ENCODE data around the gene RAB11FIP3. TPM values are rescaled to one million over a fixed set of nuclear protein-coding genes. Genes with fewer than 3 reads are reported as not detected.
A peak's percentile ranks its signal among the peaks of the same experiment; 100 is the strongest.

Gene RAB11FIP3
- total RNA-seq, 1 donor from 2014 or later = 24.1 TPM

DNA sequence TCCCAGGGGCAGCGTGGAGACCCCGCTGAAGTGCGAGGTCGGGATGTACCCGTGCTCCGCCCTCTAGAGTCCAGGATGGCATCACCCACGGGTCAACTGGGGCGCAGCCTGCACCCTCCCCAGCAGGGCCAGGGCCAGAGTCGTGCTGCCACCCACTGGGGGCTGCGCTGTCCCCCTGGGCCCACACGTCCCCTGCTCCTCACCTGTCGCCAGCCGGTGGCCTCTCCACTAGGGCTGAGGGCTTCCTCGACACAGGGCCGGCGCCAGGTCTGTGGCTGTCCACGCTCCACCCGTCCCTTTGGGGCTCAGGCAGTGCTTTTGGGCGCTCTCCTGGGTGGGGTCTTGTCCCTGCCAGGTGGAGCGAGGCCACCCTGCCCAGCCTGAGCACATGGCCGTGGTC is 123.1 kb downstream of the RAB11FIP3 start:
- ATAC-seq = no peak
- no peak for DNase-seq (ENCODE audit: low spot score)

DNA sequence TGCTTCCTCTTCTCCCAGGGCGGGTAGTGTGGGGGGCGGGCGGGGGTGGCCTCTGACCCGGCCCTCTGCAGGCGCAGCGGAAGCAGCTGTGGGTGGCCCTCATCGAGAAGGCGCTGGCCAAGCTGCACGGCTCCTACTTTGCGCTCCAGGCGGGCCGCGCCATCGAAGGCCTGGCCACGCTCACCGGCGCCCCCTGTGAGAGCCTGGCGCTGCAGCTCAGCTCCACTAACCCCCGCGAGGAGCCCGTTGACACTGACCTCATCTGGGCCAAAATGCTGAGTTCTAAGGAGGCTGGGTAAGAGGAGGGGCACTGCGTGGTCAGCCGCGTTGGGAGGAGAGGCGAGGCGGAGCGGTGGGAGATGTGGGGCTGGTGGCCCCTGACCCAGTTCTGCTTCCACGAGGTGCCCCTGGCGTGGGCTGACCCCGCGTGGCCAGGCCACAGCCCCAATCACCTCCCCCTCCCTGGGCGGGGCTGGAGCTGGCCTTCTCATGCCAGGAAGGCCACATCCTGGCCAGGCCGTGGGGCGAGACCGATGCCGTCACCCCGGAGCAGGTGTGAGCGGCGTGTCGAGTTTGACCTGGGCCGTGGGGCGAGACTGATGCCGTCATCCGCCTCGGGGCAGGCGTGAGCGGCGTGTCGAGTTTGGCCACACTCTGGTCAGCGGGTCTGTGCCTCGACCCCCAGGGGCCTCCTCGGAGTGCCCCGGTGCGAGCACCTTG is 124.3 kb downstream of the RAB11FIP3 start:
- DNase-seq (ENCODE audit: low spot score) (no peak), ATAC-seq (no peak)

DNA sequence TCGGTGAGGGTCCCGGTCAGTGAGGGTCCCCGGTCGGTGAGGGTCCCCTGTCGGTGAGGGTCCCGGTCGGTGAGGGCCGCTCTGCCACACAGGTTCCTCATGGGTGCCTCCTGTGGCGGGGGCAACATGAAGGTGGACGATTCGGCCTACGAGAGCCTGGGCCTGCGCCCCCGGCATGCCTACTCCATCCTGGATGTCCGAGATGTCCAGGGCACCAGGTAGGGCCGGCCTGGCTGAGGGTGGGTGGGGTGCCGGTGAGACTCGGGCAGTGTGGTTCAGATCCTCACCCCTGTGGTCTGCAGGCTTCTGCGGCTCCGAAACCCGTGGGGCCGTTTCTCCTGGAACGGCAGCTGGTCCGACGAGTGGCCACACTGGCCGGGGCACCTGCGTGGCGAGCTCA is 125.8 kb downstream of the RAB11FIP3 start:
- DNase-seq (ENCODE audit: low spot score) = no peak
- ATAC-seq = no peak

DNA sequence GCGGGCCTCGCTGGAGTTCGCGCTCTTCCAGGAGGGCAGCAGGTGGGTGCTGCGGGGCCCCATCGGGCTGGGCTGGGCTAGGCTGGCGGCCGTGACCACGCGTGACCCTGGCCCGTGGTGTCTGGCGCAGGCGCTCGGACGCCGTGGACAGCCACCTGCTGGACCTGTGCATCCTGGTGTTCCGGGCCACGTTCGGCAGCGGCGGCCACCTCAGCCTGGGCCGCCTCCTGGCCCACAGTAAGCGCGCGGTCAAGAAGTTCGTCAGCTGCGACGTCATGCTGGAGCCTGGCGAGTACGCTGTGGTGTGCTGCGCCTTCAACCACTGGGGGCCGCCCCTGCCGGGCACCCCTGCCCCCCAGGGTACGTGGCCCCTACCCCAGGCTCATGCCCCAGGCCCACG is 126.7 kb downstream of the RAB11FIP3 start:
- DNase-seq (ENCODE audit: low spot score) (no peak), ATAC-seq (no peak)

DNA sequence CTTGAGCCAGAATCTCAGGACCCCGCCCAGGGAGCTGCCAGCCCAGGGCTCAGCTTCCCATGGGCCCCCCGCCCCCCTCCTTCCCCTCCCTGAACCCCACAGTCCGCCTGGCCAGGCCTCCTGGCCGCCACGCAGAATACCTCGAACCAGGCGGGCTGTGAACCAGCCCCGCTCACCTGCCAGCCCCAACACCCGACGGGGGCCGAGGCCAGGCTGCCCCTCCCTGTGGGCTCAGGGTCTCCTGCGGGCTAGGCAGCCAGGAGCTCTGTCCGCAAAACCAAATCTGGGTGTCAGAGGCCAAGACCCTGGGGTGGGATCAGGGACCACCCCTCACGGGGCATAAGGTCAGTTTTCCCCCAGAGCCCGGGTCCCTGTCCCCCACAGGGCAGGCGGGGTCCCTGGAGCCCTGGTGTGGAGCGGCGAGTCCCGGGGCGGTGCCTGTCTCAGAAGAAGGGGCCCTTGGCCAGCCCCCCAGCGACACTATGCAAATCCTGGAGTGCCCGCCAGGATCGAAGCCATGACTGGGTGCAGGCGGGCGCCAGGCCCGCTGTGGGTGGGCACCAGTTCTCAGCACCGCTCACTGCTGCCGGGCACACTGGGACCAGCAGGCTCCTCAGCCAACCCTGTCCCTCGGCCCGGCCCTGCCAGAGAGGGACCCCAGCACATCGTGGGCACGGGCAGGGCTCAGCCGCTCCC is 128.3 kb downstream of the RAB11FIP3 start:
- no peak for DNase-seq (ENCODE audit: low spot score)
- no peak for ATAC-seq

DNA sequence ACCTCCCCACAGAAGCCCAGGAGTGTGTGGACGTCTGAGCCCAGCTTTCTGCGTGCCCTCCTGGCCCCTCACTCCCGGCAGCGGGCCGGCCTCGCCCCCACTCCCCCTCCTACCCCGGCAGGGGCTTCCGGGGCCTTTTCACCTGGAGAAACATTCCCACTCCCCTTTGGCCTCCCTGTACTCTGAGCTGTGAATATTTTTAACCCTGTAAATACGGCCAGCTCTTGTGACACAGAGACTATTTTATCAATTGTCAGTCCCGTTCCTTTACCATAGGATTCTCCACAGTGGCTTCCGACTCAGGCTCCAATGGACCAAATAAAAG is 128.8 kb downstream of the RAB11FIP3 start:
- no peak for DNase-seq (ENCODE audit: low spot score)
- ATAC-seq = no peak

DNA sequence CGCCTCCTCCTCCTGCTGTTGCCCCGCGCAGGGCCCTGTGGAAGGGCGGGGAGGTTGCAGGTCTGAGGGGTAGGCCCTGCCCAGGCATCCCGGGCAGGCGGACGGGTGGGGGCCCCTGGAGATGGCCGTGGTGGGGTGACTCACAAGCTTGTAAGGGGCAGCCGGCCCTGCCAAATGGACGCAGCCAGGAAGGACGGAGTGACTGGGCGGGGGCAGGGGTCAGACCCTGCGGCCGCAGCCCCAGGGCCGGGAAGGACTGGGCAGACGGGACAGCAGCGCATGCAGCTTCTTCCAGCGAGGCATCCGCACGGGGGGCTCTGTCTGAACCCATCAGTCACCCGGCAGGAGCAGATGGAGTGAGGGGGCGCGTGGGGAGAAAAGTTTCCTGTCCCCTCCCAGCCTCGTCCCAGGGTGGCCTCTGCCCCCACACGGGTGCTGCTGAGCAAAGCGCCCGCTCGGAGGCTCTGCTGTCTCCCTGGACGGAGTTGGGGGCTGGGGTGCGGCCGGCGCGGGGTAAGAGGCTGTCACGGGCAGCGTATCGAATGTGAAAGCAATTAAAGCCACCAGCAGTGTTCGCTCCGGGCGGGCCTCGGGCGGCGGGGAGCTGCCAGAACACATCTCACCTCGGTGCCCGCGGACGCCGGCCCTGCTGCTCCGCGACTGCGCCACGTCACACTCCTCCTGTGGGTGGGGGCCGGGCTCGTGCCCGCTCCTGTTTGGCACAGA is 129.4 kb downstream of the RAB11FIP3 start:
- DNase-seq (ENCODE audit: low spot score) = no peak
- ATAC-seq = no peak

DNA sequence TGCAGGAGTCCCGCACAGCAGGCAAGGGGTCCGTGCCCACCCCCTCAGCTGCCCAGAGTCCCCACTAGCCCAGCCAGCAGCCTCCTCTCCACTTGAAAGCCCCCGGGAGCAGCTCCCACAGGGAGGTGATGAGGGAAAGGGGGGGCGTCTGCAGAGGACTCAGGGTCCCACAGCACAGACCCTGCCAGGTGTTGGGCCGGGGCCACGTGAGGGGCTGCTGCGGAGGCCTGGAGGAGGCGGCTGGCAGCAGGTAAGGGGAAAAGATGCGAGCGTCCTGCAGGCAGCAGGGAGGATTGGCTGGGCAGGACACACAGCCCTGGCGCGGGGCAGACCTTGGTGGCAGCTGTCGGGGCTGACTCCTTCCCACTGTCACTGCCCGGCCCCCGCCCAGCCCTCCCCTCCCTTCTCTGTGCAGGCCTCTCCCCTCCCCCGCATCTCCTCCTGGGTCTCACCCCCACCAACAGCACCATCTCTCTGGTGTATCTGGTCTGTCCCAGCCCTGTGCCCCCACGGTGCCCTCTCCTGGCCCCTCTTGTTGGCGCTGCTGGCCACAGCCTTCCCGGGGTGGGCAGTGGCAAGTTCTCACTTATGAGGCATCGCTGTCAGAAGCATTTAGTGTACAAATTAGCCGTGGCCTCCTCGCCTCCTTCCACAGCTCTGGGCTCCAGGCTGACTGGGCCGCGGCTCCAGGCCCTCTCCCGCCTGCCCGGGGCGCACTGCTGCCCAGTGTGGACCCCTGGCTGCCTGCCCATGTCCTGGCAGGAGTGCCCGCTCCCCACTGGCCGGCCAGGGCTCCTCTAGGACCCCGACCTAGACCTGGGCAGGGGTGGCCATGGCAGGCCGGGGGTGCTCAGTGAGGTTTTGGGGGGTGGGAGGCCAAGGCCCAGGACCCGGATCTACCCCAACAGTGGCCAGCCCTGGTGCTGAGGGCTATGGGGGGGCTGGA is 130.4 kb downstream of the RAB11FIP3 start:
- ATAC-seq (no peak), DNase-seq (ENCODE audit: low spot score) (no peak)

DNA sequence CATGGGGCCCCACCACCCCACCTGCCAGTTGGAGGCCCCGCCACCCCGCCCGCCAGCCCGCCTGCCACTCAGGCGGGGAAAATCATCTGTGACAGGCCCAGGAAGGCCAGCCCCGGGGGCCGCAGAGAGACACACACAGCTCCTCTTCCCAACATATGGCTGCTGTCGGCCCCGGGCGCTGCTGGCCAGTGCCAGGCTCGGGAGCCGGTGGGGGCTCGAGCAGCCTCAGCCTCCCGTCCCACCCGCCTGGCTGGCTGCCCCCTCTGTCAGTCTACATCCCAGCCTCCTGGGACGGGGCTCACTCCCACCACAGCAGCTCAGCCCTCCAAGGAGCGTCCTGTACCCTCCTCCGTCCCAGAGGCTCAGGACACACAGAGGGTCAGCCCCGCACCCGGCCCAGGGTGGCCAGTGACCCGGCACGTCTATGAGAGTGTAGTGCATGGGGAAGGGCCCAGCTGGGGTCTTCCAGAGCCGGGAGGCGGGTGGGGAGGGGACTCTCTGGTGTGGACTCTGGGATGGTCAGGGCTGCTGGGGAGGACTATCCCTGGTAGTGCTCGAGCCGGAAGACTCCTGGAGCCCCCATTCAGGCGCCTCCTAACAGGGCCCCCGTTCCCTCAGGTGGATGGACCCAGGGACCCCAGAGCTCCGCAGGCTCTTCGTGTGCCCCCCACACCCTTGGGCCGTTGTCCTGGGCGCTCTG is 131.2 kb downstream of the RAB11FIP3 start:
- no peak for ATAC-seq
- DNase-seq (ENCODE audit: low spot score) = no peak

DNA sequence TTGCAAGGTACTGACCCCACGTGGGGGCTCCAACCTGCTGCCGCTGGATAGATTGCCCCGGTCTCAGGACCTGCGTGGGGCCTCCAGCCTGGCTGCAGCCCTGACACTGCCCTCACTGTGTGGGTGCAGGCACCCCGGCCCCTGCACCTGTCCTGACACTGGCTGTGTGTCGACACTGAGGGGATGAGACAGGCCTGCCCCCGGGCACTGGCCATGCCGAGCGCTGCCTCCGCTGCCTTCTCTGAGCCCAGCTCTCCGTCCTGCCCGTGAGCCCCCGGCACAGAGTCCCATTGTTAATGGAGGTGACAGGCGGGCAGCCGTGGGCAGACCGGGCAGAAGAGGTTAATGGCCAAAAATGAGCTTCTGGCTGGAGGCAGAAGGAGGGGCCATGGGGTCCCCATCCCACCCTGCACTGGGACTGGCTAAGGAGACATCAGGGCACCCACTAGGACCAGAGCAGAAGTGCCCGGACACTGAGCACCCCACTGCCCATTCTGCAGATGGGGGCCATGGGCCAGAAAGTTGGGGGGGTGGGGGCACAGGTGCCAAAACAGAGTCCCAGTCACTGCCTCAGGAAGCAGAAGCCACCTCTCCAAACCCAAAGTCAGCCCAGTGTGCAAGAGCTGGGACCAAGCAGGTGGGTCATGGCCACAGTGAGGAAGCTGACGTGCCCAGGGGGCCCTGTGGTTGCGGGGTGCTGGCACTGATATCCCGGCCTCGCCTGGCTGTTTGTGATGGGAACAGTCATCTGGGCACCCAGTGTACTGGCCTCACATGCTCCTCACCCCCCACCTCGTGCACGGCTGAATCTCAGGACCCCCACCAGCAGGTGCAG is 132.2 kb downstream of the RAB11FIP3 start:
- DNase-seq (ENCODE audit: low spot score) = no peak
- no peak for ATAC-seq

DNA sequence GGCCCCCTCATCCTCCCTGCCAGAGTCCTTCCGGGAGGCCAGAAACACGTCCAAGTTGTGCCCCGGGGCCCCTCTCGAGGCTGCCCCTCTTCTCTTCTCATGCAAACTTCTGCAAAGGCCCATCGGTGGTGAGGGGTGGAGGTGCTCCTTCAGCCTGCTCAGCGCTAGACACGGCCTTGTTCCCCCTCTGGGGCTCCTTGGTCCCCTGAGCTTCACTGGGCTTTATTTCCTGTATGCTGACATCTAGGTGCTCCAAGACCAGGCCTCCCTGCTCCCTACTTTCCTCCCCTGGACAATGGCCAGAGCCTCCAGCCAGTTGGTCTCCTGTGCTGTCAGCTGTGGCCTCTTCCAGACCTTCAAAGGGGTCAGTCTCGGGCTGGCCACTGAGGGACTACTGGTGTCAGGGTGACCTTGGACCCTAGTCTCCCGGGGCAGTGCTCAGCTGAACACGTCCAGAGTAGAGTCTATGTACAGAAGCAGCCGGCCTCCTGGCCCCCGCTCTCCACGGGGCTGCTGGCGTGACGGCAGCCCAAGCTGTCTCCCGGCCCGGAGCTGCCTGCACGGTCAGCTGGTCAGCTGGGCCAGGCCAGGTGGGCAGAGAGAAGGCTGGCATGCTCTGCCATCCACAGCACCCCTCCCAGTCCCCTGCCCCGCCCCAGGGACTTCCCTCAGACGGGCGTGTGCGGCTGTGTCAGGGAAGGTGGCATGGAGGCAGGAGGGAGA is 133.0 kb downstream of the RAB11FIP3 start:
- peak; percentile 65 for DNase-seq (ENCODE audit: low spot score)
- peak; percentile 63 for ATAC-seq

DNA sequence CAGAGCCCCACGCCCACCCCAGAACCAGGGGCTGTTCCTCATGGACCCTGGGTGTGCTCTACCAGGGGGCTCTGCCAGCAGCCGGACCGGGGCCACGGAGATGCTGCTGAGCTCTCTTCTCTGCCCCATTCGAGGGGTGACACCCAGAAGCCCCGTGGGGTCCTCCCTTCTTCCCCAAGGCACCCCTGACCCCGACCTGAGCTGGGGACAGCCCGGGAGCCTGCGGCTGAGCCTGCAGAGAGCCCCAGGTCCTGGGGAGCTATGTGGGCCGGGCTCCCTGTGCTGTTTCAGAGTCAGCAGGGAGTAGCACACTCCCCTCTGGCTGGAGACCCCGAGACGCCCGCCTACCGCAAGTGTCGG is 133.6 kb downstream of the RAB11FIP3 start:
- DNase-seq (ENCODE audit: low spot score) (no peak), ATAC-seq (no peak)

DNA sequence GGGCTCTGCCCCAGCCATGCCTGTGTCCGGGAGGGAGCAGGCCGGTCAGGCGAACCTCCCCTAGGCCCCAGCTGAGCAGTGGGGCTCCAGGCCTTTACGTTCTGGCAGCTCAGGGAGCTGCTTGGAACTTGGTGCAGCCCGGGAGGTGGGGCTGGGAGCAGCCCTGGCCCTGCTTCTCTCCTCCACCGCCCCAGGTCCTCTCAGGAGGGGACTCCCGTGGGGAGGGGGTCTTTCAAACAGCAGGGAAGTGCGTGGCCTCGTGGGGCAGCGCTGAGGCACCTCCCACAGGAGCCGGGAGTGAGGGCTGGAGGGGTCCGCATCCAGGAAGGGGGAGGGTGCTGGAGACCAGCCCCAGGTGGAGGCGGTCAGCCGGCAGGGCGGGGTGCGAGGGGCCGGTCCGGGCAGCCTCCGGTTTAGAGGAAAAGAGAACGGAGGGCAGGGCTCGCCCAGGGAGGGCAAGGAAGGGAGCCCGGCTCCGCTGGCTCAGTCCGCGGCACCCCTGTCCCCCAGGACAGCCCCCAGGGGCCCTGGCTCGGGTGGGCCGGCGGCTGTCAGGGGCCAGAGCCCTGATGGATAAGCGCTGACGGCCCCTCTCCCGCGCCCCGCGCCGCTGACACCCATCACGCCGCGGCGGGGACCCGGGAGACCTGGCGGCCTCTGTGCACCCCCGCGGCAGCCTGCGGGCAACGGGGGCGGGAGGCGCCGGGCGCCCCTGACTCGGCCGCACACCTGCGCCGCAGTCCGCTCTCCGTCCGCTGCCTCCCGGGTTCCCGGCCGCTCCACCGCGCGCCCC is 134.2 kb downstream of the RAB11FIP3 start:
- no peak for DNase-seq (ENCODE audit: low spot score)
- no peak for ATAC-seq

DNA sequence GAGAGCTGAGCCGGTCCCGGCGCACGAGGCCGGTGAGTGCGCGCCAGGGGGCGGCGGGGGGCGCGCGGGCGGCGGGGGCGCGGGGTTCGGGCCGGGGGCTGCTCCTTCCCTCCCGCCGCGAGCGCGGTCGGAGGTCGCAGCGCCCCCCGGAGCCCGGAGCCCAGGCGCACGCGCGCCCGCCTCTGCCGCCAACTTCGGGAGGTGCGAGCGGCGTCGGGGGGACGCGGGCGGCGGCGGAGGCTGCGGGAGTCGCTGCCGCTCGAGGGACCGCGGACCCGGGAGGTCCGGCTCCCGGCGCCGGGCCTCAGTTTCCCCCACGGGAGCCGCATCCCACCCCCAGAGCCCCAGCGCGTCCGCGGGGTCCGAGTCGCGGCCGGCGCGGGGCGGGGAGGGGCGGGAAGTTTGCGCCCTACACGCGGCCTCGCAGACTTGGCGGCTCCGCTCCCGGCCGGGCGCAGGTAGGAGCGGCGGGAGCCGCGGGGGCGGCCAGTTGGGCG is 134.8 kb downstream of the RAB11FIP3 start, which contains the start of gene PRR35:
Gene PRR35 (plus strand): TSS at position 191 of the 497 bp plus-strand sequence. CDS start 2,901 bp downstream, outside the sequence.
- DNase-seq (ENCODE audit: low spot score) (no peak), ATAC-seq (no peak)

DNA sequence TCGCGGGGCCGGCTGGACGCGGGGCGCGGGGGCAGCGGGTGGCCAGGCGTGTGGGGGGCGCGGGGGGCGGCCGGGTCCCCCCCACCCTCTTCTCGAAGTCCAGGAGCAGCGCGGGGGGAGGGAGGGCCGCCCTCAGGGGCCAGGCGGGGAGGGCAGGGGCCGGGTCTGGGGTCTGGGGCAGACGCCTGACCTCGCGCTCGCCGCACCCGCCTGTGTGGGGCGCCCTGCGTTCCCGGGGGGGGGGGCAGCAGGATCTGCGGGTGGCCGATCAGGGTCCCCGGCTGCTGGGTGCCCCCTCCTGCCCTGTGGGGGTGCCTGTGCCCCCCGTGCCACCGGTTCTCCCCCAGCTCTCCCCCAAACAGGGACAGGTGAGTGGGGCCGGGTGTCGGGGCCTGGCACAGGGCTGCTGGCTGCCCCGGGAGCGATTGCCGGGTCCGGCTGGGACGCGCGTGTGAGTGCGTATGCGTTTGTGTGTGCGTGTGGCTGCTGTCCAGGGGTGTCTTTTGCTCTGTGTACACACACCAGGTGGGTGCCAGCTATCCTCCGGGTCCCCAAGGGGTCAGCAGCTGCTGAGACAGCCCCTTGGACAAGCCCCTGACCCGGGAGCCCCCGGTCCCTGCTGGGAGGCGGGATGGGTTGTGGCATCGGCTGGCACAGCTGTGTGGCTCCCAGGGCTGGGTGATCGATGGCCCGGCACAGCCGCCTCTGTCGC is 135.4 kb downstream of the RAB11FIP3 start:
- no peak for ATAC-seq
- no peak for DNase-seq (ENCODE audit: low spot score)

DNA sequence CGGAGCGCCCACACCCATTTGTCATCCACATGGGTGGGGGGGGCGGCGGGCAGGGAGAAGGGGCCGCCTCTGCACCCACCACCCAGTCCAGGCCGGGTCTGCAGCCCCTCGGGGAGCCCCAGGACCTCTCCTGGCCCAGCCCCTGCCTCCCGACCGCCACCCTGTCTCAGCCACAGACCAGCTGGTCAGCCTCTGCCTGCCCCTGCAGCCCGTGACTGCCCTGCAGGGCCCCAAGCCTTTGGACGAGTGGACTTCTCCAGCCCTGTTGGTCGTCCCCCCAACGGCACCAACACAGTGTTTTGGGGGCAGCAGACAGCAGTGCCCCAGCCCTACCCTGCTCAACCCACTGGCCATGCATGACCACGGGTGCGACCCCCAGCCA is 136.0 kb downstream of the RAB11FIP3 start:
- ATAC-seq = no peak

More for the DNA sequence above, 136.0 kb downstream of the RAB11FIP3 start:
- no peak for DNase-seq (ENCODE audit: low spot score)
